ENCODE results near the gene TEF. TPM values are rescaled to one million over a fixed set of nuclear protein-coding genes. Genes with fewer than 3 reads are reported as not detected.

TEF gene
- total RNA-seq, 1 experiment from 2014 or later: 19.4 TPM

GRCh38 chr22:41411021-41411851, 29.5 kb downstream of the TEF start:
- no peak overlapping the region for H2AFZ ChIP-seq
- intact Hi-C loops (cut with micrococcal nuclease; ENCODE audit: unreplicated experiment): no loop called here
- H3K27ac ChIP-seq: no peak overlapping the region
- H3K9me3 ChIP-seq (ENCODE audit: insufficient read depth, low read depth): no peaks in the 10 kb centered on the region
- POLR2A ChIA-PET (ENCODE audit: unreplicated experiment): interaction anchor here (0.6 kb wide), 1 partner anchor 35 kb away, joined by 4 read pairs; the partner anchor contains the start of gene TOB2
- peaks cover 22% of the 10 kb centered on the region for H3K4me1 ChIP-seq (replicated peaks; ENCODE audit: insufficient read depth)
- no peaks in the 10 kb centered on the region for H4K20me1 ChIP-seq (ENCODE audit: insufficient read depth)
- no peaks in the 10 kb centered on the region for H3K9me2 ChIP-seq (ENCODE audit: insufficient read depth)
- peaks cover 18% of the 10 kb centered on the region for H3F3A ChIP-seq (ENCODE audit: insufficient read depth, low read depth)
- no TSS peak for BruUV-seq (replicated peaks)
- no peak for TF ChIP-seq CTCF (conservative IDR thresholded peaks at IDR 0.05)
- no peak for TF ChIP-seq EZH2 (IDR thresholded peaks at IDR 0.05; ENCODE audit: low read depth)
- DNase-seq: no peak
- H3K27me3 ChIP-seq (ENCODE audit: insufficient read depth, low read depth): no peaks in the 10 kb centered on the region
- H3K79me2 ChIP-seq (ENCODE audit: low read depth): peaks cover 32% of the 10 kb centered on the region
- CTCF ChIA-PET: interaction anchor here (0.6 to 0.8 kb wide), 2 partner anchors 106 to 638 kb away, joined by 3 to 7 read pairs; no protein-coding TSS in a partner anchor
- no peaks in the 10 kb centered on the region for H3K36me3 ChIP-seq (ENCODE audit: low read depth)
- H3K4me2 ChIP-seq: 0 out of 2 replicates have a peak overlapping the region, but pooled peaks have one; percentile 79
- H3K4me3 ChIP-seq: no peak overlapping the region

- DNase-seq: no peak
- ChIA-PET POLR2A (ENCODE audit: unreplicated experiment) (no interaction called here), CTCF (interaction anchor here (0.6 kb wide), 1 partner anchor 16 kb away, joined by 3 read pairs; no protein-coding TSS in a partner anchor)
- H3K4me2 ChIP-seq: peak overlapping the region; percentile 79
- no peaks in the 10 kb centered on the region for H4K20me1 ChIP-seq (ENCODE audit: insufficient read depth)
- intact Hi-C loops (cut with micrococcal nuclease; ENCODE audit: unreplicated experiment): no loop called here
- TF ChIP-seq CTCF (conservative IDR thresholded peaks at IDR 0.05) (no peak), EZH2 (IDR thresholded peaks at IDR 0.05; ENCODE audit: low read depth) (no peak)
- H3K27me3 ChIP-seq (ENCODE audit: insufficient read depth, low read depth): no peaks in the 10 kb centered on the region
- BruUV-seq (replicated peaks): no TSS peak
- H3K9me3 ChIP-seq (ENCODE audit: insufficient read depth, low read depth): no peaks in the 10 kb centered on the region
- peaks cover 32% of the 10 kb centered on the region for H3K79me2 ChIP-seq (ENCODE audit: low read depth)
- H3K36me3 ChIP-seq (ENCODE audit: low read depth): no peaks in the 10 kb centered on the region
- peaks cover 22% of the 10 kb centered on the region for H3K4me1 ChIP-seq (replicated peaks; ENCODE audit: insufficient read depth)
- H3K4me3 ChIP-seq: no peak overlapping the region
- H3K27ac ChIP-seq: no peak overlapping the region
- H3K9me2 ChIP-seq (ENCODE audit: insufficient read depth): no peaks in the 10 kb centered on the region
- no peak overlapping the region for H2AFZ ChIP-seq
- H3F3A ChIP-seq (ENCODE audit: insufficient read depth, low read depth): peaks cover 26% of the 10 kb centered on the region
Measured at GRCh38 chr22:41415554-41415953, 33.8 kb downstream of the TEF start.

- Histone ChIP-seq H3K9me2 (ENCODE audit: insufficient read depth) (no peaks in the 10 kb centered on the region), H4K20me1 (ENCODE audit: insufficient read depth) (no peaks in the 10 kb centered on the region), H3K36me3 (ENCODE audit: low read depth) (no peaks in the 10 kb centered on the region), H3K4me3 (no peak overlapping the region), H3K9me3 (ENCODE audit: insufficient read depth, low read depth) (no peaks in the 10 kb centered on the region), H3K27me3 (ENCODE audit: insufficient read depth, low read depth) (no peaks in the 10 kb centered on the region), H2AFZ (no peak overlapping the region), H3K4me2 (no peak overlapping the region), H3K27ac (no peak overlapping the region), H3K79me2 (ENCODE audit: low read depth) (peaks cover 18% of the 10 kb centered on the region; the same call in 1 of the 2 replicates), H3F3A (ENCODE audit: insufficient read depth, low read depth) (peaks cover 26% of the 10 kb centered on the region), H3K4me1 (replicated peaks; ENCODE audit: insufficient read depth) (peaks cover 9% of the 10 kb centered on the region; the same call in 1 of the 2 replicates)
- intact Hi-C loops (cut with micrococcal nuclease; ENCODE audit: unreplicated experiment): no loop called here
- ChIA-PET POLR2A (ENCODE audit: unreplicated experiment) (interaction anchor here (0.5 to 0.6 kb wide), 2 partner anchors 9 to 31 kb away, joined by 3 to 7 read pairs; no protein-coding TSS in a partner anchor), CTCF (interaction anchor here (0.6 kb wide), 1 partner anchor 141 kb away, joined by 13 read pairs; no protein-coding TSS in a partner anchor)
- TF ChIP-seq CTCF (conservative IDR thresholded peaks at IDR 0.05): no peak
- no peak for TF ChIP-seq EZH2 (IDR thresholded peaks at IDR 0.05; ENCODE audit: low read depth)
- BruUV-seq (replicated peaks): no TSS peak
- peak in 1 of 2 experiments; percentile 64 for DNase-seq
Measured at GRCh38 chr22:41417622-41418390, 36.1 kb downstream of the TEF start.
